ENCODE data around the gene ZNF134. TPM values are rescaled to one million over a fixed set of nuclear protein-coding genes. Genes with fewer than 3 reads are reported as not detected.

ZNF134 gene
- polyA plus RNA-seq, 1 donor: 18.3 TPM

DNA sequence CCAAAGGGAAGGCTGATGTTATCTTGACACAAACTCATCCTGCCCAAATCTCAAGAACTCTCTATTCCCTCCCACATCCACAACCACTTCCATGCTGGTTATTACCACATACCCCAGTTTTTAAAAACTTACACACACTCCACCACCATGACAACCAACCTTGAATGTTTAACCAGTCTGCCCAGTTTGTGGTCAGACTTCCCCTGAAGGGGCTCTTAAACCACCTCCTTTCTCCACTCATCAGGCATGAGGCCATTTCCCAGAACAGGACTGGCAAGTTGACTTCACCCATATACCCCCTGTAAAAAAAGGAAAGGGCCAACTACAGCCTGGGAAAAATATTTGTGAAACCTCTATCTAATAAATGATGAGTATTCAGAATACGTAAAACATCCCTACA is 42.3 kb downstream of the ZNF134 start:
- no peaks in the 10 kb centered on the region for H3K9me3 ChIP-seq (ENCODE audit: control insufficient read depth, low read depth, low read length)
- DNase-seq: no peak
- H3K27ac ChIP-seq (ENCODE audit: low read length): no peak overlapping the region
- no peaks in the 10 kb centered on the region for H3K36me3 ChIP-seq (ENCODE audit: control insufficient read depth, insufficient read depth, low read length)
- 100% methylated on average over 1 of the region's 1 CpG for WGBS (ENCODE audit: insufficient coverage, low lambda C conversion rate)
- H3K4me1 ChIP-seq (ENCODE audit: control insufficient read depth, insufficient read depth, low read length): no peaks in the 10 kb centered on the region
- H3K4me3 ChIP-seq (ENCODE audit: low read length): no peak overlapping the region
- H3K27me3 ChIP-seq (ENCODE audit: control insufficient read depth, insufficient read depth, low read length): peaks cover 2% of the 10 kb centered on the region

DNA sequence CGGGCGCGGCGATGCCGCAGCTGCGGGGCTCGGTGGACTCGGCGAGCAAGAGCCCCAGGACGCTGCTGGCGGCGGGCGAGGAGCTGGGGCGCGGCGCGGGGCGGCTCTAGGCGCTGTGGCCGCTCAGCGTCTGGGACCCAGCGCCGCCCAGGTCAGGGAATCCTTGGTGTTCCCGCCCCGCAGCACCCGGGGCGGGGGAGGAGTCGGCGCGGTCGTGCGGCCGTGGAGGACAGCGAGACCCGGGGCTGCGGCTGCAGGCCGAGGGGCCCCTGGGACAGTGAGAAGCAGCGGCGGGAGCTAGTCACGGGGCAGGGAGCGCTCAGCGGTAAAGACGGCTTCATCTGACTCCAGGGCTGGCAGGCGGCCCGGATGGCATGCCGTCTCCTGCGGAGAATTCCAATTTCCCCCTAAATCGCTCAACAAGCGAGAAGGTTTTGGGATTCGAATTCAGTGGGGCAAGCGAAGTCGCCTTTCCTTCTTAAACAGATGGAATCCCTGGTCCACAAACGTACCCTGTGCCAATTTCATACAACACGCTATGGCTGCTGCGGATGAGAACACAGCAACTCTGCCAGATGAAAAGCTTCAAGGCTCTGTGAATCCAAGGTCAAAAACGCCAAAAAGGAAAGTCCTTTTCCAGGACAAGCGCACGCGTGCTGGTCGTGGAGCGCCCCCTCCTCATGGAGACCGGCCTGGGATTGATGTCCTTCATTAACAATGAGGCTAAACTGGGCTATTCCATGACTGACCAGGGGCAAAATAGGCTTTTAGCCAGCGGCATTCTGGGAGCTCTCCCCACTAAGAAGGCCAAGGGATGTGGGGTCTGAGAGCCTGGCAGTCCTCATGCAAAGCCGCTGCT is 50.5 kb downstream of the ZNF134 start:
- DNase-seq: peak; percentile 51 to 82
- H3K36me3 ChIP-seq (ENCODE audit: control insufficient read depth, insufficient read depth, low read length): no peaks in the 10 kb centered on the region
- H3K27ac ChIP-seq (ENCODE audit: low read length): peak overlapping the region; percentile 49
- H3K27me3 ChIP-seq (ENCODE audit: control insufficient read depth, insufficient read depth, low read length): peaks cover 5% of the 10 kb centered on the region
- peak overlapping the region; percentile 39 for H3K4me3 ChIP-seq (ENCODE audit: low read length)
- WGBS (ENCODE audit: insufficient coverage, low lambda C conversion rate): no CpG with 5 or more reads among the region's 64 CpGs
- peaks cover 4% of the 10 kb centered on the region for H3K4me1 ChIP-seq (ENCODE audit: control insufficient read depth, insufficient read depth, low read length)
- no peaks in the 10 kb centered on the region for H3K9me3 ChIP-seq (ENCODE audit: control insufficient read depth, low read depth, low read length)

DNA sequence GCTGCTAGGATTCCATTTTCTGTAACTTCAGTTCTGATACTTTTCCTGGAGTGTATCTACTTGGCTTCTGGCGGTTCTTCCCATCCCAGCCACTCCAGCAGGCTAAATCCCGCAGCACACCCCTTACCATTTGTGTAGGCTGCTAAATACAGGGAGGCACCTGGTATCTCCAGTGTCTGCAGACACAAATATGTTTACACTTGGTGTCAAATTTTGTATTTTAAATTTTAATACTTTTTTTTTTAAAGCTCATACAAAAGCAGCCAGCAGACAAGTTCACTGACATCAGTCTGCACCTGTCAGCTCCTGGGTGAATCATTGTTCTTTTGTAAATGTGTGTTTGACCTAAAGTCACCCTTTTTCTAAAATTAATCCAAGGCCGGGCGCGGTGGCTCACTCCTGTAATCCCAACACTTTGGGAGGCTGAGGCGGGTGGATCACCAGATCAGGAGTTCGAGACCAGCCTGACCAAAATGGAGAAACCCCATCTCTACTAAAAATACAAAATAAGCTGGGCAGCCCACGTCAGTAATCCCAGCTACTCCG is 51.3 kb downstream of the ZNF134 start:
- H3K36me3 ChIP-seq (ENCODE audit: control insufficient read depth, insufficient read depth, low read length): no peaks in the 10 kb centered on the region
- WGBS (ENCODE audit: insufficient coverage, low lambda C conversion rate): no CpG with 5 or more reads among the region's 9 CpGs
- DNase-seq: no peak
- H3K4me3 ChIP-seq (ENCODE audit: low read length): no peak overlapping the region
- no peak overlapping the region for H3K27ac ChIP-seq (ENCODE audit: low read length)
- H3K9me3 ChIP-seq (ENCODE audit: control insufficient read depth, low read depth, low read length): no peaks in the 10 kb centered on the region
- peaks cover 3% of the 10 kb centered on the region for H3K27me3 ChIP-seq (ENCODE audit: control insufficient read depth, insufficient read depth, low read length)
- H3K4me1 ChIP-seq (ENCODE audit: control insufficient read depth, insufficient read depth, low read length): peaks cover 4% of the 10 kb centered on the region

DNA sequence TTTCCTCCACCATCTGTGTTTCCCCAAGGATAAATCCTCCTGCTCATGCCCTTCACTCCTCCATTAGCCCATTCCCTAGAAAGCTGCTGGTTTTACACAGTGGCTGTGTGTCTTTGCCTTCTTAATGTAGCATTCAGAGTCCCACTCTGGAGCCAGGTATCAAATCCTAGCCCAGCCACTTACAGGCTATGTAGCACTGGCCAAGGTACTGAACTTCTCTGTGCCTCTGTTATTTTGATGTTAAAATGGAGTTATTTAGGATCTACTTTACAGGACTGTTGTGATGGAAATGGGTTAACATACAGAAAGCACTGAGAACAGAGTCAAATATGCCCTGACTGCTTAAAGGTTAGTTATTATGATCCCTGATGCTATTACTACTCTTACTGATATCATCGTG is 53.2 kb downstream of the ZNF134 start:
- no peak overlapping the region for H3K27ac ChIP-seq (ENCODE audit: low read length)

DNA sequence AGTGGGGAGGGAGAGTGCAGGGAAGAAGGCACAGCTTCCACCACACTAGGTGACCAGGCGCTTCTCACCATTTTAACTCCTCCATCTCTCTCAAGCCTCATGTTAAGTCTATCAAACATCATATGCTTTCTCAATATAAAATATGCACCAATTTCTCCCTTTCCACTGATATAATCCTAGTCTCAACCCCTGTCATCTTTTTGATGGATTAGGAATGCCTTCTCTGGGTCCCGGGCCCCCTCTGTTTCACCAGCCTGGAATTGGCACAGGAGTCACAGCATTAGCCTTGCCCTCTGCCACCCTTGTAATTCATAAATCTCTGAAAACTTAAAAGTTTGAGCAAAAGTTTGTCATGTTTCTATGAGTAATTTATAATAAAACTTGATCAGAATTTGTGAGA is 54.6 kb downstream of the ZNF134 start, which contains the start of gene ZSCAN4:
Gene ZSCAN4 (plus strand): TSS at position 301 of the 400 bp plus-strand sequence. CDS start 7,211 bp downstream, outside the sequence.
- Histone ChIP-seq H3K36me3 (ENCODE audit: control insufficient read depth, insufficient read depth, low read length) (no peaks in the 10 kb centered on the region), H3K27ac (ENCODE audit: low read length) (no peak within 1 kb of the TSS), H3K9me3 (ENCODE audit: control insufficient read depth, low read depth, low read length) (no peaks in the 10 kb centered on the region), H3K4me3 (ENCODE audit: low read length) (no peak within 1 kb of the TSS), H3K27me3 (ENCODE audit: control insufficient read depth, insufficient read depth, low read length) (peaks cover 3% of the 10 kb centered on the region), H3K4me1 (ENCODE audit: control insufficient read depth, insufficient read depth, low read length) (peaks cover 4% of the 10 kb centered on the region)
- no peak for DNase-seq
- no CpG with 5 or more reads among the region's 2 CpGs for WGBS (ENCODE audit: insufficient coverage, low lambda C conversion rate)

More for the DNA sequence above, 53.2 kb downstream of the ZNF134 start:
- Histone ChIP-seq H3K9me3 (ENCODE audit: control insufficient read depth, low read depth, low read length) (no peaks in the 10 kb centered on the region), H3K4me1 (ENCODE audit: control insufficient read depth, insufficient read depth, low read length) (peaks cover 4% of the 10 kb centered on the region), H3K36me3 (ENCODE audit: control insufficient read depth, insufficient read depth, low read length) (no peaks in the 10 kb centered on the region), H3K27me3 (ENCODE audit: control insufficient read depth, insufficient read depth, low read length) (peaks cover 3% of the 10 kb centered on the region), H3K4me3 (ENCODE audit: low read length) (no peak overlapping the region)
- DNase-seq: no peak
- WGBS (ENCODE audit: insufficient coverage, low lambda C conversion rate): no CpG with 5 or more reads among the region's 1 CpG

DNA sequence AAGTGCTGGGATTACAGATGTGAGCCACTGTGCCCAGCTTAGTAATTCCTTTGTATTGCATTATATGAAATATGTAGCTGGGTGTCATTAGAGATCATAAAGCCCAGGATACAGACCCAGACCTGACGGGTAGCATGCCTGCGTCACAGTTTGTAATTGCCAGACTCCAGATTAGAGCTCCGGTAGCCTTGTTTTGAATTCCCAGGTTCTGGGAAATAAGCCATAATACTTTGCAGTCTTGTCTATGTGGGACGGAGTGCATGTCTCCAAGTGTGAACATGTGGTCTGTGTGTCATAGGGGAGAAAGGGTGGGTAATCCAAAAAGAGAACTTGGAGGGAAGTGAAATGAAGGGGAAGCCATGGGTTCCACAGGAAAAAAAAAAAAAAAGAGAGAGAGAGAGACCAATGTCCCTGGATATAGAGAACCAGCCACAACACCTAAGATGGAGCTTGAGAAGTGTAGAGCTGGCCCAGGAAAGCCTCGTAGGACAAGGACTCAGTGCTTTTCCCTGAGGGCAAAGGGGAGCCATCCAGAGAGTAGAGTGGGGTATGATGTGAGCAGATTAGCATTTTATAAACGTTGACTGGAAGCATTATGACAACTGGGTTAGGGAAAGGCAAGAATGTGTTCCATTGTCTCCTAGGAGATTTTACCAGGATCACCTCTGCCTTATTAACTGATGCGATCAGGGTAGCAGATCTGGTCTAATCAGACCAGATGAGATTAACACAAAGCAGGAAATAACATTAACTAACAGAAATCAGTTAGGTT is 57.3 kb downstream of the ZNF134 start:
- WGBS (ENCODE audit: insufficient coverage, low lambda C conversion rate): 53% methylated on average over 3 of the region's 7 CpGs
- H3K4me1 ChIP-seq (ENCODE audit: control insufficient read depth, insufficient read depth, low read length): no peaks in the 10 kb centered on the region
- no peaks in the 10 kb centered on the region for H3K36me3 ChIP-seq (ENCODE audit: control insufficient read depth, insufficient read depth, low read length)
- H3K9me3 ChIP-seq (ENCODE audit: control insufficient read depth, low read depth, low read length): no peaks in the 10 kb centered on the region
- H3K27ac ChIP-seq (ENCODE audit: low read length): no peak overlapping the region
- no peak overlapping the region for H3K4me3 ChIP-seq (ENCODE audit: low read length)
- DNase-seq: no peak
- H3K27me3 ChIP-seq (ENCODE audit: control insufficient read depth, insufficient read depth, low read length): no peaks in the 10 kb centered on the region

DNA sequence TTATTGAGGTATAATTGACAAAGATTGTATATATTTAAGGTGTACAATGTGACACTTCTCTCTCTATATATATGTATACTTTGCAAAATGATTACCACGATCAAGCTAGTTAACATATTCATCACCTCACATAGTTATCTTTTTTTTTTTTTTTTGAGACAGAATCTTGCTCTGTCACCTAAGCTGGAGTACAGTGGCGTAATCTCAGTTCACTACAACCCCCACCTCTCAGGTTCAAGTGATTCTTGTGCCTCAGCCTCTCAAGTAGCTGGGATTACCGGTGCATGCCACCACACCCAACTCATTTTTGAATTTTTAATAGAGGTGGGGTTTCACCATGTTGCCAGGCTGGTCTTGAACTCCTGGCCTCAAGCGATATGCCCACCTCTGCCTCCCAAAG is 58.4 kb downstream of the ZNF134 start:
- Histone ChIP-seq H3K36me3 (ENCODE audit: control insufficient read depth, insufficient read depth, low read length) (no peaks in the 10 kb centered on the region), H3K9me3 (ENCODE audit: control insufficient read depth, low read depth, low read length) (no peaks in the 10 kb centered on the region), H3K27ac (ENCODE audit: low read length) (no peak overlapping the region), H3K27me3 (ENCODE audit: control insufficient read depth, insufficient read depth, low read length) (peaks cover 2% of the 10 kb centered on the region), H3K4me1 (ENCODE audit: control insufficient read depth, insufficient read depth, low read length) (no peaks in the 10 kb centered on the region), H3K4me3 (ENCODE audit: low read length) (no peak overlapping the region)
- DNase-seq: no peak
- 100% methylated on average over 1 of the region's 4 CpGs for WGBS (ENCODE audit: insufficient coverage, low lambda C conversion rate)

Other genes starting within 250 kb of the ZNF134 start
- gene ZNF548, start 224.4 kb upstream of the ZNF134 start, polyA plus RNA-seq: 28.1 TPM
- 8.9 TPM for gene ZNF17, start 203.1 kb upstream of the ZNF134 start, polyA plus RNA-seq
- gene ZNF749, start 178.9 kb upstream of the ZNF134 start, polyA plus RNA-seq: 15.5 TPM
- 2.8 TPM for gene VN1R1, start 157.1 kb upstream of the ZNF134 start, polyA plus RNA-seq
- gene ZNF772, start 136.7 kb upstream of the ZNF134 start, polyA plus RNA-seq: 12.2 TPM
- gene ZNF419, start 126.5 kb upstream of the ZNF134 start, polyA plus RNA-seq: 13.6 TPM
- 11.8 TPM for gene ZNF773, start 114.3 kb upstream of the ZNF134 start, polyA plus RNA-seq
- gene ZNF549, start 86.9 kb upstream of the ZNF134 start, polyA plus RNA-seq: 11.8 TPM
- 16.2 TPM for gene ZNF550, start 54.4 kb upstream of the ZNF134 start, polyA plus RNA-seq
- gene ZNF416, start 35.3 kb upstream of the ZNF134 start, polyA plus RNA-seq: 6.0 TPM
- gene ZIK1, start 30.1 kb upstream of the ZNF134 start, polyA plus RNA-seq: 8.7 TPM
- gene ZNF530, start 14.4 kb upstream of the ZNF134 start, polyA plus RNA-seq: 4.1 TPM
- gene ZNF211, start 18.9 kb downstream of the ZNF134 start, polyA plus RNA-seq: 23.8 TPM
- gene ZSCAN4, start 54.7 kb downstream of the ZNF134 start, polyA plus RNA-seq: 0.25 TPM
- 11.3 TPM for gene ZNF551, start 67.7 kb downstream of the ZNF134 start, polyA plus RNA-seq
- 20.3 TPM for gene ZNF154, start 95.0 kb downstream of the ZNF134 start, polyA plus RNA-seq
- gene ZNF671, start 113.4 kb downstream of the ZNF134 start, polyA plus RNA-seq: 15.9 TPM
- gene ZNF776, start 132.6 kb downstream of the ZNF134 start, polyA plus RNA-seq: 21.3 TPM
- gene ZNF586, start 155.4 kb downstream of the ZNF134 start, polyA plus RNA-seq: 18.6 TPM
- gene ZNF552, start 200.7 kb downstream of the ZNF134 start, polyA plus RNA-seq: 40.9 TPM
- 21.3 TPM for gene ZNF587B, start 216.1 kb downstream of the ZNF134 start, polyA plus RNA-seq
- gene ZNF587, start 235.6 kb downstream of the ZNF134 start, polyA plus RNA-seq: 61.1 TPM